Caco-2 (cell line): ENCODE data around the gene ITGB6. TPM values are rescaled to one million over a fixed set of nuclear protein-coding genes. Genes with fewer than 3 reads are reported as not detected.
A peak's percentile ranks its signal among the peaks of the same experiment; 100 is the strongest.

ENCODE experiments used
- BruUV-seq: library from RNA; stranded (reverse); fragments of 400-500 nt; replicated peaks from 2 replicates; lab custom pipeline; 2021; lab: Mats Ljungman, UMichigan
- CTCF ChIA-PET: fragments of 300-600 bp; sonication (Branson Sonifier 250); formaldehyde crosslinking; loops from one replicate; lab custom pipeline; 2022; ENCODE audit warnings: antibody characterized with exemption; lab: Charles Lee
- POLR2A ChIA-PET: fragments of 300-600 bp; sonication (Branson Sonifier 250); formaldehyde crosslinking; loops from one replicate; lab custom pipeline; 2022; ENCODE audit warnings: antibody characterized with exemption; lab: Charles Lee
- DNase-seq, 2 experiments: peaks; one replicate each; pipeline versions ENCODE4 v3.0.0 to v3.0.0-alpha.2; 2020 to 2022
- H3K27me3 ChIP-seq: replicated peaks from 2 replicates; pipeline ENCODE4 v1.6.0; 2011; ENCODE audit warnings: low read length; ENCODE audit not compliant: control insufficient read depth, insufficient read depth
- H3K36me3 ChIP-seq: 2 replicates; pipeline ENCODE4 v1.5.1; 2011; ENCODE audit warnings: low read length; ENCODE audit not compliant: control insufficient read depth, insufficient read depth
- H3K4me1 ChIP-seq: fragments of 250-450 bp; sonication (Bioruptor Pico); 2 replicates; pipeline ENCODE4 v1.5.1; 2020; ENCODE audit warnings: mild to moderate bottlenecking
- H3K4me3 ChIP-seq: 2 replicates; pipeline ENCODE4 v1.5.1; 2011; ENCODE audit warnings: low read depth, mild to moderate bottlenecking, control low read depth, low read length
- H3K9me3 ChIP-seq: fragments of 250-450 bp; sonication (Bioruptor Pico); 2 replicates; pipeline ENCODE4 v1.5.1; 2020; ENCODE audit warnings: mild to moderate bottlenecking, moderate library complexity
- H3K27ac Mint-ChIP-seq: one replicate; pipeline ENCODE4 v1.8.0; 2022; ENCODE audit warnings: mixed read lengths; ENCODE audit not compliant: unreplicated experiment
- H3K27me3 Mint-ChIP-seq: one replicate; pipeline ENCODE4 v1.8.0; 2022; ENCODE audit warnings: mixed read lengths; ENCODE audit not compliant: insufficient read depth, unreplicated experiment
- H3K36me3 Mint-ChIP-seq: one replicate; pipeline ENCODE4 v1.8.0; 2022; ENCODE audit warnings: mild to moderate bottlenecking, mixed read lengths; ENCODE audit not compliant: insufficient read depth, unreplicated experiment
- H3K4me1 Mint-ChIP-seq: one replicate; pipeline ENCODE4 v1.8.0; 2022; ENCODE audit warnings: low read depth, mixed read lengths; ENCODE audit not compliant: unreplicated experiment
- H3K4me3 Mint-ChIP-seq: one replicate; pipeline ENCODE4 v1.8.0; 2022; ENCODE audit warnings: mild to moderate bottlenecking, moderate library complexity, mixed read lengths; ENCODE audit not compliant: unreplicated experiment
- H3K9me3 Mint-ChIP-seq: one replicate; pipeline ENCODE4 v1.8.0; 2022; ENCODE audit warnings: mixed read lengths; ENCODE audit not compliant: unreplicated experiment
- CTCF ChIP-seq, 2 experiments: fragments of 200-600 bp in 1 of 2; IDR thresholded peaks; 1 replicate in 1 of 2; 2 replicates in 1 of 2; pipeline versions ENCODE4 v1.5.1 to v1.8.0; 2011 to 2022; ENCODE audit warnings: antibody characterized with exemption in 1 of 2, control low read depth in 1 of 2, inconsistent platforms in 1 of 2, low read depth in 1 of 2, low read length in 1 of 2, mild to moderate bottlenecking in 1 of 2, moderate library complexity in 1 of 2; ENCODE audit not compliant: insufficient read depth in 1 of 2, severe bottlenecking in 1 of 2, unreplicated experiment in 1 of 2
- intact Hi-C: fragments of 100-400 bp; cut with micrococcal nuclease; formaldehyde crosslinking; loops from one replicate; pipeline ENCODE4 v1.10.0; 2022; ENCODE audit not compliant: unreplicated experiment
- total RNA-seq: library from RNA; stranded (reverse); gene quantifications from 2 replicates; pipeline ENCODE4 v1.2.3, GENCODE V29; 2022

The ITGB6 gene
- total RNA-seq, 1 experiment from 2014 or later = 1.7 TPM

DNA sequence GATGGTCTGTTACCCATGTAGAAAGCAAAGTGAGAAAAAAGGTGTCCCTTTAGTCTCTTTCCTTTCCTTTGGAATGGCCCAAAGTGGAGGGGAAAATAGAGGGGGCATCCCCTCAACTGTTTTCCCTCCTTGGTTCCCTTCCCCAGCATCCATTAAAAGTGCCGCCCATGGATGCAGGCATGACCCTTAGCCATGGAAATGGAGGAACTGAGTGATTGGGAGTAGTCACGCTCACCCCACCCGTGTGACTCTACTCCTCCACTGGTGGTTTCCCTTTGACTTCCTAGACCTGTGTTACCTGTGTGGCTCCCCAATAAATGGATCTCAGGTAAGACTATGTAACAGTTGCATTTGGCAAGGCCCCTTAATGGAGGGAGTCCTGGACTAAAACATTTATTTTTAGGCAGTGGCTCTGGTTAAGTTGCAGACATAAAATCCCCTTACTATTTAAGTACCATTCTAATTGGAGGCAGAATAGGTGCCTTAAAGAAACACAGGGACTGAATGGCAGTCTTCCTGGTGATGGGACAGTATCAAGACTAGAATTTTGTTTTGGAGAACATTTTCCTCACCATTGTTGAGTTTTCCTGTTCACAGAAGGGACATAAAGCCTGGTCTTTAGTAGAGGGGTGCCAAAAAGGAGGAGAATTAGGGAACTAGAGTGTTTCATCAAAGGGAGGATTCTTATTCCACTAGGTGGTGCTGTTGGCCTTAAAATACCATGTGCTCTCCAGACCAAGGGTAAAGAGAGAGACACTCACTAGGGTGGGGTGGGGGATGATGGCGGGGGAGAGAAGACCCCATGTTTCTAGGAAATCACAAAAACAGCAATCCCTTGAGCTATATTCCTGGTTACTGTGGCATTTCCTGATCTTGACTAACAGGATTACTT lies 112.0 kb downstream of the ITGB6 start:
- no peaks in the 10 kb centered on the region for H3K27me3 ChIP-seq
- H3K4me1 ChIP-seq = no peaks in the 10 kb centered on the region
- no peaks in the 10 kb centered on the region for H3K4me1 Mint-ChIP-seq
- no TSS peak for BruUV-seq
- no peaks in the 10 kb centered on the region for H3K36me3 ChIP-seq
- no peak overlapping the region for H3K4me3 Mint-ChIP-seq
- H3K9me3 Mint-ChIP-seq = peaks cover 37% of the 10 kb centered on the region
- peak in 1 of 2 experiments; percentile 33 for DNase-seq
- no peak overlapping the region for H3K4me3 ChIP-seq
- no peak overlapping the region for H3K27ac Mint-ChIP-seq
- ChIA-PET CTCF (no interaction called here), POLR2A (no interaction called here)
- no peaks in the 10 kb centered on the region for H3K27me3 Mint-ChIP-seq
- no peaks in the 10 kb centered on the region for H3K36me3 Mint-ChIP-seq
- intact Hi-C loops = loop anchor here (5.0 kb wide), 1 partner anchor 884 kb away; no protein-coding TSS in a partner anchor
- peaks cover 30% of the 10 kb centered on the region for H3K9me3 ChIP-seq
- peak; percentile 3 to 39 for TF ChIP-seq CTCF (IDR thresholded peaks at IDR 0.05; ENCODE audit: insufficient read depth in 1 of 2, low read depth in 1 of 2, low read length in 1 of 2, severe bottlenecking in 1 of 2, unreplicated experiment in 1 of 2)

DNA sequence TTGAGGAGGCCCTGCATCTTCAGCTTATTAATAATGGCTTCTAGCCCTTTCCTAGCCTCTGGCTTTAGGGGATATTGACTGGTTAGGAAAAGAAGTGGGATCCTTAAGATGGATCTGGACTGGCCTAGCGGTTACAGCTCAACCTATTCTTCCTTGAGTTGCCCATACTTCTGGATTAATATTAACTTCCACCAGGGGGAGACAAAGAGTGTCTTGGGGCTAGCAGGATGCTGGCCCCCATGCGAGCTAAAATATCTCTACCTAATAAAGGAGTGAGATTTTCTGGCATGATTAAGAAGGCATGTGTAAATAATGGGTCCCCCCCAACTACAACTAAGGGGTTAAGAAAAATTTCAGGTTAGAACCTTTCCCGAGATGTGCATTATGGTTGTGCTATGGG lies 114.4 kb downstream of the ITGB6 start:
- CTCF ChIA-PET = no interaction called here
- Mint-ChIP-seq H3K4me3 (no peak overlapping the region), H3K27me3 (no peaks in the 10 kb centered on the region), H3K9me3 (peaks cover 40% of the 10 kb centered on the region), H3K27ac (no peak overlapping the region), H3K36me3 (no peaks in the 10 kb centered on the region), H3K4me1 (no peaks in the 10 kb centered on the region)
- Histone ChIP-seq H3K9me3 (peaks cover 24% of the 10 kb centered on the region), H3K4me1 (no peaks in the 10 kb centered on the region), H3K27me3 (no peaks in the 10 kb centered on the region), H3K36me3 (no peaks in the 10 kb centered on the region), H3K4me3 (no peak overlapping the region)
- TF ChIP-seq CTCF (IDR thresholded peaks at IDR 0.05; ENCODE audit: insufficient read depth in 1 of 2, low read depth in 1 of 2, low read length in 1 of 2, severe bottlenecking in 1 of 2, unreplicated experiment in 1 of 2) = peak in 1 of 2 experiments; percentile 45
- intact Hi-C loops = loop anchor here (5.0 kb wide), 1 partner anchor 887 kb away; no protein-coding TSS in a partner anchor
- BruUV-seq = no TSS peak
- POLR2A ChIA-PET = no interaction called here
- peak in 1 of 2 experiments; percentile 16 for DNase-seq

- no peaks in the 10 kb centered on the region for H3K4me1 Mint-ChIP-seq
- DNase-seq = no peak
- CTCF ChIA-PET = no interaction called here
Observed at GRCh38 chr2:160077912-160078810, 121.9 kb downstream of the ITGB6 start.

More at GRCh38 chr2:160077912-160078810, 121.9 kb downstream of the ITGB6 start:
- TF ChIP-seq CTCF (IDR thresholded peaks at IDR 0.05; ENCODE audit: insufficient read depth in 1 of 2, low read depth in 1 of 2, low read length in 1 of 2, severe bottlenecking in 1 of 2, unreplicated experiment in 1 of 2) = no peak
- BruUV-seq = no TSS peak
- peaks cover 3% of the 10 kb centered on the region; the same call in 1 of the 2 replicates for H3K9me3 ChIP-seq
- peaks cover 3% of the 10 kb centered on the region; the same call in 1 of the 2 replicates for H3K4me1 ChIP-seq
- H3K27ac Mint-ChIP-seq = no peak overlapping the region
- H3K27me3 Mint-ChIP-seq = no peaks in the 10 kb centered on the region
- intact Hi-C loops = no loop called here
- no peak overlapping the region for H3K4me3 Mint-ChIP-seq
- H3K27me3 ChIP-seq = no peaks in the 10 kb centered on the region
- no peaks in the 10 kb centered on the region for H3K36me3 ChIP-seq
- H3K36me3 Mint-ChIP-seq = no peaks in the 10 kb centered on the region
- H3K4me3 ChIP-seq = no peak overlapping the region
- POLR2A ChIA-PET = interaction anchor here (0.6 kb wide), 1 partner anchor 391 kb away, joined by 3 read pairs; no protein-coding TSS in a partner anchor
- H3K9me3 Mint-ChIP-seq = peaks cover 10% of the 10 kb centered on the region
